Subcutaneous abdominal adipose tissue (tissue), 5 donors: Measurements from ENCODE around the gene CBFA2T2.

Source experiments
- H3K27ac ChIP-seq: one replicate; pipeline ENCODE4 v1.7.0; 2013; ENCODE audit warnings: low read depth, mild to moderate bottlenecking, inconsistent platforms, low read length, moderate library complexity
- H3K27me3 ChIP-seq, 5 donors: one replicate each; pipeline ENCODE4 v1.7.0; 2013; ENCODE audit warnings: low read length in 5 of 5, inconsistent platforms in 1 of 5; ENCODE audit not compliant: control insufficient read depth in 5 of 5, insufficient read depth in 4 of 5
- H3K36me3 ChIP-seq, 5 donors: one replicate each; pipeline ENCODE4 v1.7.0; 2013; ENCODE audit warnings: low read length in 5 of 5; ENCODE audit not compliant: control insufficient read depth in 5 of 5, insufficient read depth in 5 of 5
- H3K4me1 ChIP-seq, 5 donors: one replicate each; pipeline ENCODE4 v1.7.0; 2013; ENCODE audit warnings: low read length in 5 of 5, mild to moderate bottlenecking in 3 of 5, moderate library complexity in 1 of 5; ENCODE audit not compliant: control insufficient read depth in 5 of 5, insufficient read depth in 5 of 5
- H3K4me3 ChIP-seq, 5 donors: one replicate each; pipeline ENCODE4 v1.7.0; 2013; ENCODE audit warnings: low read length in 5 of 5, low read depth in 1 of 5
- H3K9ac ChIP-seq, 5 donors: one replicate each; pipeline ENCODE4 v1.7.0; 2013; ENCODE audit warnings: low read length in 5 of 5, mild to moderate bottlenecking in 4 of 5, moderate library complexity in 3 of 5
- H3K9me3 ChIP-seq, 5 donors: one replicate each; pipeline ENCODE4 v1.7.0; 2013; ENCODE audit warnings: low read length in 5 of 5; ENCODE audit not compliant: control insufficient read depth in 5 of 5
- donor health status: healthy.
- donor health status: healthy.
- donor health status: healthy.
- donor health status: healthy.
- donor health status: healthy.

The CBFA2T2 gene

DNA sequence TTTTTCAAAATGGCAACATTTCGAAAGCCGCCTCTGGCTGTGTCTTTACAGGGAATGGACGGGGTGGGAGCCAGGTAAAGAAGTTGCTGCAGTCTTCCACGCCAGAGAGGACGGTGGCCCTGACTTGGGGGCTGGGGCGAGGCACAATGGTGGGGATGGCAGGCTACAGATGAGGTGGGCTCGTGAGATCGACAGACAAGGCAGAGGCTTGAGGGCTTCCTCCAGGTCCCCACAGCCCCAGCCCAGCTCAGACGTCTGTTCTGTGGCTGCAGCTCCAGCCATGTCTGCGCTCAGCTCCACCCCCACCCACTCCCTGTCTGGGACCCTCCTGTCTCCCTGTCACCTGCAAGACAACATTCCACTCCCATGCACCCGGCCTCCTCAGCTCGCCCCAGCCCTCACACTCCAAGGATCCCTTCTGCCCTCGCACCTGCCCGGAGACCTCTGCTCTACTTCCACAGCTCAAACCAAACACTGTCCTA is 164.8 kb downstream of the CBFA2T2 start:
- H3K36me3 ChIP-seq, result peaks cover 0 to 30% (median 24%) of the 10 kb centered on the region in 5 donors
- no peaks in the 10 kb centered on the region for H3K9me3 ChIP-seq
- no peaks in the 10 kb centered on the region for H3K27me3 ChIP-seq
- no peak overlapping the region for H3K9ac ChIP-seq
- H3K4me3 ChIP-seq, result no peak overlapping the region
- no peak overlapping the region for H3K27ac ChIP-seq
- peaks cover 0 to 11% (median 8%) of the 10 kb centered on the region in 5 donors for H3K4me1 ChIP-seq

DNA sequence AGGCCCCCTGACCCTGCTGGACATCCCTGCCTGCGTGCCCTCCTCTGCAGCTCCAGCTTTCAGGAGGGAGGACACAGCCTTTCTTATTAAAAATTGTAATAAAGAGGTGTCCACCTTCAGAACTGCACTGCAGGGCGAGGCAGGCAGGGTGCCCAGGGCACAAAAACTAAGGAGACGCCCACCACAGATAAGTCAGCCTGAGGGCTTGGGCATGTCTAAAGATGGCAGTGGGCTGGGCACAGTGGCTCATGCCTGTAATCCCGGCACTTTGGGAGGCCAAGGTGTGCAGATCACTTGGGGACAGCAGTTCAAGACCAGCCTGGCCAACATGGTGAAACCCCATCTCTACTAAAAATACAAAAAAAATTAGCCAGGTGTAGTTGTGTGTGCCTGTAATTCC is 165.3 kb downstream of the CBFA2T2 start:
- no peak overlapping the region for H3K9ac ChIP-seq
- H3K27me3 ChIP-seq, result no peaks in the 10 kb centered on the region
- peaks cover 0 to 35% (median 28%) of the 10 kb centered on the region in 5 donors for H3K36me3 ChIP-seq
- no peak overlapping the region for H3K27ac ChIP-seq
- H3K4me3 ChIP-seq, result no peak overlapping the region
- H3K4me1 ChIP-seq, result peaks cover 0 to 11% (median 8%) of the 10 kb centered on the region in 5 donors
- no peaks in the 10 kb centered on the region for H3K9me3 ChIP-seq

DNA sequence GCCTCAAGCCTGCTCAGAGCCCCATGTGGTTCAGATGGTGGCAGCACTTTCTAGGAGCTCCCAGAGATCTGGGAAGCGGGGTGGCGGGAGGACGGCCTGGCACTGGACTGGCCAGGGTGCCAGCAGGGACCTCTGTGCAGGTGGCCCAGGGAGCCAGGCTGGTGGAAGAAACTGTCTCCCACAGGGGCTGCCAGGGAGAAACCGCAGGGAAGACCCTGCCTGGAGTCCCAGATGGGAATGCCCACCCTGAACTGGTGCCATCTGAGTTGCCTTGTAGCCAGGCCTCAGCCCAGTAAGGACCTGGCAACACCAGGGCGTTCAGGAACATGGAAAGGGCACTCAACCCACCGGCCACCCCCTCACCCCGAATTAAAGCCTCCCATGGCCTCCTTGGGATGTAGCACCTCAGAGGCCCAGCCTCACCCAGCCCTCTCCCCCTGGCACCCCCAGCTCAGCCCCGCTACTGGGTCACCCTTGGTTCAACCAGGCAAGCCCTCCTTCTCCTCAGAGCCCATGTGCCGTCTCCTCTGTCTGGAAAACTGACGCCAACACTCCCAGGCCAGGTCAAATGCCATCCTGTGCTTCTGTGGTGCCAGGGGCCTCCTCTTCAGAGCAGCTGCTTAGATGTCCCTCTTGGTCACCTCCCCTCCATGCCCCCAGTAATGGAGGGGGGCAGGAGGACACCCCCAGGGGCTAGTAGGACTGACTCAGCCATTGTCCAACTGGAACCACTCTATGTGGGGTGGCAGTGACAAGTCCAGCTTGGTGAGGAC is 166.3 kb downstream of the CBFA2T2 start:
- peaks cover 0 to 39% (median 31%) of the 10 kb centered on the region in 5 donors for H3K36me3 ChIP-seq
- H3K4me3 ChIP-seq, result no peak overlapping the region
- H3K27me3 ChIP-seq, result no peaks in the 10 kb centered on the region
- no peaks in the 10 kb centered on the region for H3K9me3 ChIP-seq
- H3K27ac ChIP-seq, result no peak overlapping the region
- no peak overlapping the region for H3K9ac ChIP-seq
- peaks cover 0 to 11% (median 8%) of the 10 kb centered on the region in 5 donors for H3K4me1 ChIP-seq

DNA sequence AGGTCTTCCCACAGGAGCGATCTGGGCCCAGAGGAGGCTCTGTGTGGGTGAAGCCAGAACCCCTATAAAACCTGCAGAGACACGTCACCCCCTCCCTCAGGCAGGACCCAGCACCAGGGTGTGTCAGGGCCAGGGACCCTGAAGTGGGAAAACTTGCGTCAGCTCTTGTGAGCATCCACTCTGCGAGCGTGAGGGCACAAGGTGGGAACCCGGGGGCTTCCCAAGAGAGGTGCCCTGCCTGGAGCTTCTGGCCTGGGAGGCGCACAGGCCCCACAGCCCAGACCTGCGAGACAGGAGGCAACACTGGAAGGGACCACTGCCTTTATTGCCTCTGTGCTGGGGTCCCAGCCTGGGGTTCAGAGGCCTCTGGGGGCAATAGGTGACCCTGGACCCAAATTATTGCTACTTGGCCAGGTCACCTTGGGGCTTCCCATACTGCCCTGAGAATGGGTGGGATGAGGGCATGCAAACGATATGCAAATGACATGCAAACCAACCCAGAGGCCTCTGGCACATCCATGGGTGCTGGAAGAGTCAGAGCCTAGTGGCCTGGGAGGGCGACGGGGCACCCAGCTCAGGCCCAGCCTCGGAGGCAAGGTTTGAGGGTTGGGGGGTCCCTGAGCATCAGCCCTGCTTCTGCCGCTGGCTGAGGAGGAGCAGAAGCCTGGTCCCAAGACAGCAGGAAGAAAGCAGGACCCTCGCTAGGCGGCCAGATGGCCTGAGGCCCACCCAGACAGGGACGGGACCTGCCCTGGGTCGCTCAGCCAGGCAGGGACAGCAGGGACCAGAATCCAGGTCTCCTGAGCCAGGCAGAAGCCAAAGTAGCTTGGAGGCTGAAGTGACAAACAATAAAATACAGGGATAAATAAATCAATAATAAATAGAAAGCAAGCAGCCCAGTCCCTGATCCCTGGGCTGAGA is 167.1 kb downstream of the CBFA2T2 start:
- Histone ChIP-seq H3K9me3 (no peaks in the 10 kb centered on the region), H3K36me3 (peaks cover 0 to 39% (median 31%) of the 10 kb centered on the region in 5 donors), H3K27ac (no peak overlapping the region), H3K9ac (no peak overlapping the region), H3K27me3 (no peaks in the 10 kb centered on the region), H3K4me3 (no peak overlapping the region), H3K4me1 (peaks cover 0 to 11% (median 8%) of the 10 kb centered on the region in 5 donors)

- H3K4me1 ChIP-seq, result peaks cover 0 to 12% (median 7%) of the 10 kb centered on the region in 5 donors
- H3K9ac ChIP-seq, result no peak overlapping the region
- no peak overlapping the region for H3K27ac ChIP-seq
- H3K27me3 ChIP-seq, result no peaks in the 10 kb centered on the region
- H3K4me3 ChIP-seq, result no peak overlapping the region
- H3K9me3 ChIP-seq, result no peaks in the 10 kb centered on the region
- H3K36me3 ChIP-seq, result peaks cover 0 to 39% (median 31%) of the 10 kb centered on the region in 5 donors
These were observed 167.8 kb downstream of the CBFA2T2 start for GRCh38 chr20:33657704-33658095.

DNA sequence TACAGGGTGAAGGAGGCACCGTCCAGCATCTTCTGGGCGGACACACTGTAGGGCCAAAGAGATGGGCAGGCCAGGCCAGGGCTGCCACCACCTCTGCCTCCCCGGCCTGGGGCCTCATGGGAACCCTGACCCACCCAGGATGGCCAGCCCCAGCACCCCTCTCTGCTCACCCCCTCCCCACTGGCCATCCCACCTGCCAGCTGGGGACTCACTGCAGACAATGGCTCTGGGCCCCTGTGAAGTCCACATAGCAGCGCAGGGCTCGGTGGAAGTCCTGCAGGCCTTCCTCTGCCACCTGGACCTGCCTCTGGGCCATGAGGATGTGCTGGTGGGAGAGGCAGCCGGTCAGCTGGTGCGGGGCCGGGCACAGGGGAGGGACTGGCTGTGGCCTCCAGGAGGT is 168.6 kb downstream of the CBFA2T2 start:
- peaks cover 0 to 13% (median 12%) of the 10 kb centered on the region in 5 donors for H3K4me1 ChIP-seq

GRCh38 chr20:33658929-33659328 is 169.0 kb downstream of the CBFA2T2 start:
- Histone ChIP-seq H3K9me3 (no peaks in the 10 kb centered on the region), H3K9ac (no peak overlapping the region), H3K27me3 (no peaks in the 10 kb centered on the region), H3K36me3 (peaks cover 0 to 39% (median 31%) of the 10 kb centered on the region in 5 donors), H3K27ac (no peak overlapping the region), H3K4me3 (no peak overlapping the region), H3K4me1 (peaks cover under 1 to 13% (median 12%) of the 10 kb centered on the region in 5 donors)

More for the DNA sequence above, 168.6 kb downstream of the CBFA2T2 start:
- no peak overlapping the region for H3K27ac ChIP-seq
- H3K9me3 ChIP-seq, result no peaks in the 10 kb centered on the region
- H3K36me3 ChIP-seq, result peaks cover 0 to 39% (median 31%) of the 10 kb centered on the region in 5 donors
- no peak overlapping the region for H3K9ac ChIP-seq
- no peak overlapping the region for H3K4me3 ChIP-seq
- no peaks in the 10 kb centered on the region for H3K27me3 ChIP-seq

GRCh38 chr20:33659341-33660034 is 169.6 kb downstream of the CBFA2T2 start:
- Histone ChIP-seq H3K9me3 (no peaks in the 10 kb centered on the region), H3K36me3 (peaks cover 0 to 39% (median 31%) of the 10 kb centered on the region in 5 donors), H3K4me3 (no peak overlapping the region), H3K27me3 (no peaks in the 10 kb centered on the region), H3K4me1 (peaks cover 3 to 18% (median 16%) of the 10 kb centered on the region in 5 donors), H3K27ac (no peak overlapping the region), H3K9ac (no peak overlapping the region)

DNA sequence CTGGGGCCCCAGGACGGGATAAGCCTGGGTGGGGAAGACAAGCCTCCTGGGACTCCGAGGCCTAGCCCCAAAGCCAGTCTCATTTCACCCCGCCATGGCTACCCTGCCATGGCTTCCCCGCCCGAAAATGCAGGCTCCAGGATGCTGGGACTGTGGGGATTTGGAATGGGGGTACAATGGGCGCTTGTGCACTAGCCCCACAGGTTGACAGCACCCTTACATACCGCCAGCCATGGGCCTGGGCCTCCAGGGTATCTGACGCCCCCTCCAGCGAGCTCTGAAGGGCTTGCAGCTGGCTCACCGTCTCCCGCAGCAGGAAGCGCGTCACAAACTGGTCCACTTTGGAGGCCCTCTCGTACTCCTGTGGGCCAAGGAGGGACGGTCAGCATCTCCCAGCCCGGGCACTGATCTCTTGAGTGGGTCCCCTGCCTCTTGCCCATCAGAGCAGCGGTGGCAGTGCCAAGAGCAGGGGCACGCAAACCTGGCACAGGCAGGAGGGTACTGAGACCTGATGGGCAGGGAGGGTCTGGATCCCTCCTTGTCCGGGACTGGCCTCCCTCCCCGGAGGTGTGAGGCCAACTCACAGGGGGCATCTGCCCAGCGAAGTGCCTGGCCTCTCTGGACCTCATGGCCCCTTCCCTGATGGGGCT is 170.3 kb downstream of the CBFA2T2 start:
- H3K36me3 ChIP-seq, result peaks cover 0 to 39% (median 31%) of the 10 kb centered on the region in 5 donors
- no peak overlapping the region for H3K4me3 ChIP-seq
- no peaks in the 10 kb centered on the region for H3K27me3 ChIP-seq
- H3K9ac ChIP-seq, result no peak overlapping the region
- H3K27ac ChIP-seq, result no peak overlapping the region
- H3K4me1 ChIP-seq, result peaks cover 3 to 18% (median 16%) of the 10 kb centered on the region in 5 donors
- no peaks in the 10 kb centered on the region for H3K9me3 ChIP-seq
